DMS114 treated with DMSO at 0.1 percent for 48 hours (cell line): ENCODE measurements around the gene ZNF132.
"Not testable (repeated sequence)": the region's sequence is repeated elsewhere in the genome, so short reads cannot be mapped to it uniquely, and the experiment has no call there.

Source experiments
- DNase-seq: peaks from one replicate; lab custom pipeline; 2025; ENCODE audit not compliant: unreplicated experiment; lab: John Stamatoyannopoulos, UW

ZNF132 gene

GRCh38 chr19:58439576-58440554 is at the start of gene ZNF132:
Gene ZNF132 (minus strand): TSS chr19:58440153. CDS start chr19:58439821, 332 bp downstream.
- no peak for DNase-seq

DNA sequence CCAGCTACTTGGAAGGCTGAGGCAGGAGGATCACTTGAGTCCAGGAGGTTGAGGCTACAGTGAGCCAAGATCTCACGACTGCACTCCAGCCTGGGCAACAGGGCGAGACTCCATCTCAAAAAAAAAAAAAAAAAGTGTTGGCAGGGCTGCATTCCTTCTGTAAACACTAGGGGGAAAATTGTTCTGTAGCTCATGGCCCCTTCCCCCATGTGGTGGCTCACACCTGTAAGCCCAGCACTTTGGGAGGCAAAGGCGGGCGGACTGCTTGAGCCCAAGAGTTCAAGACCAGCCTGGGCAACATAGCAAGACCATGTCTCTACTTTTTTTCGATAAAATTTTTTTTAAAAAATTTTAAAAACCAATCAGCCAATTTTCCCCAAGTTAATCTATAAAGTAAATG is 44.4 kb upstream of the ZNF132 start:
- DNase-seq, result not testable (repeated sequence)

GRCh38 chr19:58483776-58484175 is 43.8 kb upstream of the ZNF132 start:
- no peak for DNase-seq

DNA sequence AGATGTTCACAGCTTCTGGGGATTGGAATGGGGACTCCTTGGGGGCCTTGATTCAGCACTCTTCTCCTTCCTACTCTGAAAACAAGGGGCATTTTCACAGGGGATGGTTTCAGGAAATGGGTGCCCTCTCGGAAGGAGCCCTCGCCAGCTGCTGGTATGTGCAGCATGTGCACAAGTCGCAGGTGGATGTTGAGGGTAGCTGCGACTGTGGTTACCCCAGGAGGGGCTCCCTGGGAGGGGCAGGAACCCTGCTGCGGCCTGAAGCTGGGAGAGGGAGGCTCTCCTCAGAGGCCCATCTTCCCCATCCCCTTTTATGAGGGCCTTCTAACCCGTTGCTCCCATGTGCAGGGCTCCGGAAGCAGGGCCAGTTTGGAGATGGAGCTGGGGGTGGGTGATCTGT is 42.4 kb upstream of the ZNF132 start:
- DNase-seq, result no peak

GRCh38 chr19:58480831-58481230 is 40.9 kb upstream of the ZNF132 start:
- no peak for DNase-seq

- no peak for DNase-seq
Observed at GRCh38 chr19:58480481-58480830, 40.5 kb upstream of the ZNF132 start.

DNA sequence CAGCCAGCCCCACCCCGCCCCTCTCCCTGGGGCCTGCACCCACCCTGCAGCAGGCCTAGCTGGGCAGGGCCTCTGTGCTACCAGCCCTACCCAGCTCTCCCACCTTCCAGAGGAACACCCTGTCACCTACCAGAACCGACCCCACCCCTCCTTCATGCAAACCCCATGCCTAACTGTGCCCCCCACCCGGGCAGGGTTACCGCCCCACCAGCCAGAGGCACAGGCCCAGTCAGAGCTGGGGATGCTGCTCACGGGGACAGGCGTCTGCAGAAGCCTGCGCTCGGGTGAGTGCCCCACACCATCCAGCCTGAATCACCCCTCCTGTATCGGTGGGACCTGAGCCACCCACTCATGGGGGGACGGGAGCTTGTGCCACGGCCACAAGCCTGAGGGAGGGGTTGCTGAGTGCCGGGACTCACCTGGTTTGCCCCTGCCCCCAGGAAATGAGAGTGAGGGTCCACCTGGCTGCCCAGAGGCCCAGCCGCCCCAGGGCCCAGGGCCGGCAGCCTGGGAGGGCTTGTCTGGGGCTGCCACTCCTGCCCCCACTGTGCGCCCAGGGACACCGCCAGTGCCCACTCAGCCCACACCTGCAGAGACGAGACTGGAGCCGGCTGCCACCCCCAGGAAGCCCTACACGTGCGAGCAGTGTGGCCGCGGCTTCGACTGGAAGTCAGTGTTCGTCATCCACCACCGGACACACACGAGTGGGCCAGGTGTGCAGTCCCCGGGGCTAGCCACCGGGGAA is 40.0 kb upstream of the ZNF132 start:
- no peak for DNase-seq

DNA sequence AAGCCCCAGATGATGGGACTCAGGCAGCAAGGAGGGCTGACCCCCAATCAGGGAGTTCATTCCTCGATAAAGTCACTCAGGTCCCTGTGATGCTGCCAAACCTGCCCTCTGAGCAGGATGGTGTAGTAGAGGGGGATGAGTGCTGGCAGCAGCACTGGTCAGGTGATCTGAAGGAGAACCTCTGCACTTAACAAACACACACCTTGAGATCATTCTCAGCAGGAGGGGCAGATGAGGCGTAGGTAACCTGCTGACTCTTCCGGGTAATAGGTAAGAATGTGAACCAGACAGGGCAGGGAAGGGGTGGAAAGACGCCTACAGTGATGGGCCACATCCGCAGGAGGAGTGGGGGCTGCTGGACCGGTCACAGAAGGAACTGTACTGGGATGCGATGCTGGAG is 39.4 kb upstream of the ZNF132 start:
- no peak for DNase-seq

- DNase-seq, result no peak
Observed at GRCh38 chr19:58477871-58478270, 37.9 kb upstream of the ZNF132 start.

DNA sequence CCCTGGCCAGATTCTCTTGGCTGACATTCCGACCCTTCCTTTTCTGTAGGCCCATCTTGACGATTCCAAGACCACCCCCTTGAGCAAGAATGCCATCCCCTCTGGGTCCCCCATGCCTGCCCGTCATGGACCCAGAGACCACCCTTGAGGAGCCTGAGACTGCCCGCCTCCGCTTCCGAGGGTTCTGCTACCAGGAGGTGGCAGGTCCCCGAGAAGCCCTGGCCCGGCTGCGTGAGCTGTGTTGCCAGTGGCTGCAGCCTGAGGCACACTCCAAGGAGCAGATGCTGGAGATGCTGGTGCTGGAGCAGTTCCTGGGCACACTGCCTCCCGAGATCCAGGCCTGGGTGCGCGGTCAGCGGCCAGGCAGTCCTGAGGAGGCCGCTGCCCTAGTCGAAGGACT is 37.2 kb upstream of the ZNF132 start:
- no peak for DNase-seq

DNA sequence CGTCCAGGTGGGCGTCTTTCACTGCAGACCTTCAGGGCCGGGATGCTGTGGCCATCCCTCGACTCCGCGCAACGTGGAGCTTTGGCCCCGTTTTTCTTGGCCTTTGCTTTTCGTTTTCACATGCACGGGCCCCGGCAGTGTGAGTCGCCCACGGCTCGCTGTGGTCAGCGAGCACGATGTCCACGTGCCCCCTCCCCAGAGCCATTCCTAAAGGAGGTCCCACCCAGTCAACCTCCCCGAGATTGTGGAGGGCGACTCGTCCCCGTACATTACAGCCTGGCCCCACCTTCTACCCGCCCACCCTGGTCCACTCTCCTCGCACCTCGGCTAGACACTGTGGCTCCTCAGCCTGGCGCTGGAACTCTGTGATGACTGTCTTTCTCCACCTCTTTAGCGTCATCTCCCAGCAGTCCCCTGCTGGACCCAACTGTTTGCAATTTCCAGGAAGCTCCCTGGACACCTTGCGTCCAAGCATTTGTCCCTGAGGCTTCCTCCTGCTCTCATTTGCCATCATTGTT is 36.6 kb upstream of the ZNF132 start:
- no peak for DNase-seq

GRCh38 chr19:58475714-58476497 is 36.0 kb upstream of the ZNF132 start, which contains the start of gene ZNF446:
Gene ZNF446 (plus strand): TSS chr19:58476352. CDS start chr19:58477219, 867 bp downstream.
- DNase-seq, result peak; percentile 94

- no peak for DNase-seq
Observed at GRCh38 chr19:58474997-58475713, 35.2 kb upstream of the ZNF132 start.

- DNase-seq, result no peak
Observed at GRCh38 chr19:58474291-58474996, 34.5 kb upstream of the ZNF132 start.

DNA sequence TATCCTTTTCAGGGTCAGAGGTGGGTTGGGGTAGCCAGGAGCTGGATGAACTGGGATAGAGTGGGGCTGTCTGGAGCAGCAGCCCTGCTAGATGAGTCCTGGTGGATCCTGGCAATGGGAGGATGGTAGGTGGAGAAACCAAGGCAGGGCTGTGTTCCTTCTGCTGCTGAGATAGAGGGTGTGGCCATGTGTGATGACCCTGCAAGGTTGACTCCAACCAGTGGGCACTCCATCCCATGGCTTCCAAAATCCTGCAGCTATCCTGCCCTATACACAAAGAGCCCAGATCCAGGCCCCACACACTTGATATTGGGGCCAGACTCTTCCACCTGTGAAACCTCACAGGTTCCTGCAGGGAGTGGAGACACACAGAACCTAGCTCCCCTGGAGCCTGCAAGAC is 33.8 kb upstream of the ZNF132 start:
- no peak for DNase-seq

DNA sequence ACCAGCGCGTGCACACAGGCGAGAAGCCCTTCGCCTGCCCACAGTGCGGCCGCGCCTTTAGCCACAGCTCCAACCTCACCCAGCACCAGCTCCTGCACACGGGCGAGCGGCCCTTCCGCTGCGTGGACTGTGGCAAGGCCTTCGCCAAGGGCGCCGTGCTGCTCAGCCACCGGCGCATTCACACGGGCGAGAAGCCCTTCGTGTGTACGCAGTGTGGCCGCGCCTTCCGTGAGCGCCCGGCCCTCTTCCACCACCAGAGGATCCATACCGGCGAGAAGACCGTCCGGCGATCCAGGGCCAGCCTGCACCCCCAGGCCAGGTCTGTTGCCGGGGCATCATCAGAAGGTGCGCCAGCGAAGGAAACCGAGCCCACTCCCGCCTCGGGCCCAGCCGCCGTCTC is 31.8 kb upstream of the ZNF132 start:
- DNase-seq, result no peak

GRCh38 chr19:58470837-58471543 is 31.0 kb upstream of the ZNF132 start:
- not testable (repeated sequence) for DNase-seq

- DNase-seq, result no peak
Observed at GRCh38 chr19:58469241-58470013, 29.5 kb upstream of the ZNF132 start.
